HG03280 (cell line): ENCODE results near the gene PDE6D.

Source experiments
- ATAC-seq: cut with Tn5 transposase; IDR thresholded peaks from one replicate; pipeline ENCODE4 v1.9.1; 2021; ENCODE audit warnings: mild to moderate bottlenecking, moderate library complexity; ENCODE audit not compliant: unreplicated experiment

Gene PDE6D

GRCh38 chr2:231685349-231686191 is 95.5 kb downstream of the PDE6D start:
- ATAC-seq = no peak

- no peak for ATAC-seq
Observed at GRCh38 chr2:231684314-231685223, 96.5 kb downstream of the PDE6D start.

- ATAC-seq = no peak
Observed at GRCh38 chr2:231683292-231684235, 97.5 kb downstream of the PDE6D start.

GRCh38 chr2:231682603-231683291 is 98.3 kb downstream of the PDE6D start:
- no peak for ATAC-seq
